Liver (tissue), 9 donors: ENCODE data around the gene MOB3C. TPM values are rescaled to one million over a fixed set of nuclear protein-coding genes. Genes with fewer than 3 reads are reported as not detected.

Experiments
- DNase-seq: peaks from one replicate; pipeline ENCODE4 v3.0.0-alpha.2; 2017; ENCODE audit warnings: low spot score
- H3K27ac ChIP-seq, 2 donors: one replicate each; pipeline ENCODE4 v1.7.0; 2013; ENCODE audit warnings: inconsistent platforms in 2 of 2, low read length in 2 of 2, control low read depth in 1 of 2, low read depth in 1 of 2, mild to moderate bottlenecking in 1 of 2
- H3K27me3 ChIP-seq, 4 donors: one replicate each; pipeline versions ENCODE4 v1.6.1 to v1.7.0; 2013; ENCODE audit warnings: low read length in 3 of 4, inconsistent platforms in 1 of 4, mild to moderate bottlenecking in 1 of 4, moderate library complexity in 1 of 4; ENCODE audit not compliant: control insufficient read depth in 4 of 4, insufficient read depth in 4 of 4
- H3K36me3 ChIP-seq, 4 donors: one replicate each; pipeline versions ENCODE4 v1.6.1 to v1.7.0; 2013; ENCODE audit warnings: low read length in 3 of 4, mild to moderate bottlenecking in 3 of 4, low read depth in 1 of 4, moderate library complexity in 1 of 4; ENCODE audit not compliant: control insufficient read depth in 4 of 4, insufficient read depth in 3 of 4
- H3K4me1 ChIP-seq, 4 donors: one replicate each; pipeline versions ENCODE4 v1.6.1 to v1.7.0; 2013; ENCODE audit warnings: low read length in 3 of 4, mild to moderate bottlenecking in 3 of 4, moderate library complexity in 1 of 4; ENCODE audit not compliant: control insufficient read depth in 4 of 4, insufficient read depth in 4 of 4
- H3K4me3 ChIP-seq, 3 donors: one replicate each; pipeline versions ENCODE4 v1.6.1 to v1.7.0; 2013; ENCODE audit warnings: low read length in 3 of 3, control low read depth in 1 of 3, low read depth in 1 of 3, mild to moderate bottlenecking in 1 of 3
- H3K9ac ChIP-seq, 2 donors: one replicate each; pipeline ENCODE4 v1.7.0; 2013; ENCODE audit warnings: low read length in 2 of 2, mild to moderate bottlenecking in 2 of 2, moderate library complexity in 2 of 2, control low read depth in 1 of 2, low read depth in 1 of 2
- H3K9me3 ChIP-seq, 4 donors: one replicate each; pipeline versions ENCODE4 v1.6.1 to v1.7.0; 2013; ENCODE audit warnings: low read length in 3 of 4; ENCODE audit not compliant: control insufficient read depth in 4 of 4
- EGR1 ChIP-seq, 2 donors: IDR thresholded peaks; 2 replicates each; pipeline ENCODE4 v1.6.1; 2016 to 2018; ENCODE audit warnings: antibody characterized with exemption in 2 of 2, low read depth in 2 of 2
- FOXA1 ChIP-seq: IDR thresholded peaks from 2 replicates; pipeline ENCODE4 v1.6.1; 2016; ENCODE audit warnings: antibody characterized with exemption
- FOXA2 ChIP-seq: IDR thresholded peaks from 2 replicates; pipeline ENCODE4 v1.6.1; 2016; ENCODE audit warnings: antibody characterized with exemption
- GABPA ChIP-seq, 2 donors: IDR thresholded peaks in 1 of 2; conservative IDR thresholded peaks in 1 of 2; 2 replicates each; pipeline ENCODE4 v1.6.1; 2016; ENCODE audit warnings: antibody characterized with exemption in 2 of 2, mild to moderate bottlenecking in 1 of 2, moderate library complexity in 1 of 2
- HNF4A ChIP-seq, 2 donors: conservative IDR thresholded peaks; 2 replicates each; pipeline ENCODE4 v1.6.1; 2016; ENCODE audit warnings: antibody characterized with exemption in 2 of 2, mild to moderate bottlenecking in 2 of 2
- HNF4G ChIP-seq: IDR thresholded peaks from 2 replicates; pipeline ENCODE4 v1.6.1; 2016; ENCODE audit warnings: antibody characterized with exemption
- JUND ChIP-seq, 2 donors: IDR thresholded peaks; 2 replicates each; pipeline ENCODE4 v1.6.1; 2016; ENCODE audit warnings: antibody characterized with exemption in 2 of 2
- NR2F2 ChIP-seq: IDR thresholded peaks from 2 replicates; pipeline ENCODE4 v1.6.1; 2016; ENCODE audit warnings: antibody characterized with exemption
- RAD21 ChIP-seq, 2 donors: IDR thresholded peaks; 2 replicates each; pipeline ENCODE4 v1.6.1; 2016; ENCODE audit warnings: antibody characterized with exemption in 2 of 2, mild to moderate bottlenecking in 2 of 2
- RXRA ChIP-seq, 2 donors: IDR thresholded peaks; 2 replicates each; pipeline ENCODE4 v1.6.1; 2017 to 2018; ENCODE audit warnings: antibody characterized with exemption in 2 of 2, mild to moderate bottlenecking in 1 of 2
- SP1 ChIP-seq: IDR thresholded peaks from 2 replicates; pipeline ENCODE4 v1.6.1; 2018; ENCODE audit warnings: antibody characterized with exemption, mild to moderate bottlenecking
- TAF1 ChIP-seq: conservative IDR thresholded peaks from 2 replicates; pipeline ENCODE4 v1.6.1; 2016; ENCODE audit warnings: antibody characterized with exemption, mild to moderate bottlenecking
- YY1 ChIP-seq: IDR thresholded peaks from 2 replicates; pipeline ENCODE4 v1.6.1; 2016; ENCODE audit warnings: antibody characterized with exemption, mild to moderate bottlenecking
- WGBS: extraction: QIAGEN DNeasy Blood & Tissue Kit; methylation state at CpG from one replicate; pipeline ENCODE4 v1.1.7; 2013; 5-methylcytosine and 5-hydroxymethylcytosine counted together
- polyA plus RNA-seq, 2 donors: library from polyadenylated mRNA; stranded (reverse) in 1 of 2; unstranded in 1 of 2; fragments of 200-250 nt in 1 of 2; fragments of >200 nt in 1 of 2; fragmentation: Nextera tagmentation in 1 of 2; extraction: Ambion mirVana in 1 of 2; gene quantifications; one replicate each; pipeline versions ENCODE4 v1.2.1 to v1.2.3, GENCODE V29; 2013 to 2015
- total RNA-seq, 2 donors: library from RNA; depleted of rRNA; stranded (reverse); fragments of >200 nt; gene quantifications; one replicate each; pipeline ENCODE4 v1.2.3, GENCODE V29; 2014
- TF ChIP-seq, protein P1 (sequence below): IDR thresholded peaks from 2 replicates; pipeline ENCODE4 v1.6.1; 2016; ENCODE audit warnings: antibody characterized with exemption
- TF ChIP-seq, protein P2 (sequence below): fragments of 150-350 bp; IDR thresholded peaks from 2 replicates; pipeline ENCODE4 v1.5.1; 2017; ENCODE audit warnings: improper control_type of control experiment, low read depth, low read length; ENCODE audit not compliant: missing input control
- TF ChIP-seq, protein P3 (sequence below): IDR thresholded peaks from 2 replicates; pipeline ENCODE4 v1.6.1; 2016; ENCODE audit warnings: antibody characterized with exemption
- TF ChIP-seq, protein P4 (sequence below): IDR thresholded peaks from 2 replicates; pipeline ENCODE4 v1.6.1; 2016; ENCODE audit warnings: antibody characterized with exemption, mild to moderate bottlenecking
- TF ChIP-seq, protein P5 (sequence below): IDR thresholded peaks from 2 replicates; pipeline ENCODE4 v1.6.1; 2016; ENCODE audit warnings: antibody characterized with exemption
- donor health status: healthy.
- donor health status: healthy.
- donor health status: healthy.
- donor health status: healthy.
- donor health status: healthy.

MOB3C gene
- total and polyA plus RNA-seq, 4 donors, result 2.3 to 7.9 (median 5.4) TPM

DNA sequence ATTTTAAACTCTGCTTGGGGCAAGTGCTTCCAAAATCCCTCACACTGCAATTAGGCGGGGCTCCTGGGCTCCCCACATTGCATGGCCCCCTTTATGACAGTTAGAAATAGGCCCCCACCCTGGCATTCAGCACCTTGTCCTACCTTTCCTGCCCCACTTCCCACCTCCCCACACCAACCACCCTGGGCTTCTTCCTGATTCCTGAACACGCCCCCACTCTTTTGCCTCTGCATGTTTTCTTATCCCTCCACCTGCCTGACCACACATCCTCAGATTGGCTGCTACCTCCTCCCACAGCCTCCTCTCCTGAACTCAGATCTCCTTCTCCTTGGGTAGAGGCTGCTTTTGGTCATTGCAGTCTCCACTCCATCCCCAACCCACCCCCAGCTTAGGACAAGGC lies 1.5 kb downstream of the MOB3C start:
- H3K27me3 ChIP-seq, result no peaks in the 10 kb centered on the region
- no peak for DNase-seq
- peaks cover 9 to 26% (median 22%) of the 10 kb centered on the region in 4 donors for H3K4me1 ChIP-seq
- peaks cover 0 to 2% (median 0%) of the 10 kb centered on the region in 4 donors for H3K36me3 ChIP-seq
- H3K9me3 ChIP-seq, result no peaks in the 10 kb centered on the region
- no peak overlapping the region for H3K27ac ChIP-seq
- WGBS, result 95% methylated on average over 2 of the region's 2 CpGs
- no peak overlapping the region for H3K4me3 ChIP-seq
- TF ChIP-seq, protein P1, sequence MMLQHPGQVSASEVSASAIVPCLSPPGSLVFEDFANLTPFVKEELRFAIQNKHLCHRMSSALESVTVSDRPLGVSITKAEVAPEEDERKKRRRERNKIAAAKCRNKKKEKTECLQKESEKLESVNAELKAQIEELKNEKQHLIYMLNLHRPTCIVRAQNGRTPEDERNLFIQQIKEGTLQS, result no peak
- no peak for TF ChIP-seq SP1
- no peak for TF ChIP-seq RAD21 (IDR thresholded peaks at IDR 0.05)
- TF ChIP-seq, protein P2, sequence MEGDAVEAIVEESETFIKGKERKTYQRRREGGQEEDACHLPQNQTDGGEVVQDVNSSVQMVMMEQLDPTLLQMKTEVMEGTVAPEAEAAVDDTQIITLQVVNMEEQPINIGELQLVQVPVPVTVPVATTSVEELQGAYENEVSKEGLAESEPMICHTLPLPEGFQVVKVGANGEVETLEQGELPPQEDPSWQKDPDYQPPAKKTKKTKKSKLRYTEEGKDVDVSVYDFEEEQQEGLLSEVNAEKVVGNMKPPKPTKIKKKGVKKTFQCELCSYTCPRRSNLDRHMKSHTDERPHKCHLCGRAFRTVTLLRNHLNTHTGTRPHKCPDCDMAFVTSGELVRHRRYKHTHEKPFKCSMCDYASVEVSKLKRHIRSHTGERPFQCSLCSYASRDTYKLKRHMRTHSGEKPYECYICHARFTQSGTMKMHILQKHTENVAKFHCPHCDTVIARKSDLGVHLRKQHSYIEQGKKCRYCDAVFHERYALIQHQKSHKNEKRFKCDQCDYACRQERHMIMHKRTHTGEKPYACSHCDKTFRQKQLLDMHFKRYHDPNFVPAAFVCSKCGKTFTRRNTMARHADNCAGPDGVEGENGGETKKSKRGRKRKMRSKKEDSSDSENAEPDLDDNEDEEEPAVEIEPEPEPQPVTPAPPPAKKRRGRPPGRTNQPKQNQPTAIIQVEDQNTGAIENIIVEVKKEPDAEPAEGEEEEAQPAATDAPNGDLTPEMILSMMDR, result no peak
- H3K9ac ChIP-seq, result no peak overlapping the region

DNA sequence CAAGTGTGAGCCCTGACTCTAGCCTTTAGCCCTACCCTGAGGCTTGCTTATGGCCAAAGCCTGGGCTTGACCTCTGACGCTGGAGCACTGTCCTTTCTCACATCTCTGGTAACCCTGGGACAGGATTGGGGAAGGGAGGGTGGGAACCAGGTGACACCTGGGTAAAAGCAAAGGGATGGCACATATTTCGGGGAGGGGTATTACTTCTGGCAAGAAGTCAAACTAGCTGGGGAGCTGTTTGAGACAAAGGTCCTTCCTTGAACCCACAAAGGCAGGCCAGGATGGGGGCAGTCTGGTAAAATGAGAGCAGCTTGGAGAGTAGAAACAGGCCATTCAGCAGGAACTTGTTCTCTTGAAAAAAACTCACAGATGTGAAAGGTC lies 2.0 kb downstream of the MOB3C start:
- no peak for DNase-seq
- no peak overlapping the region for H3K9ac ChIP-seq
- no peak overlapping the region for H3K4me3 ChIP-seq
- H3K4me1 ChIP-seq, result peaks cover 9 to 26% (median 22%) of the 10 kb centered on the region in 4 donors
- no peaks in the 10 kb centered on the region for H3K27me3 ChIP-seq
- TF ChIP-seq RAD21 (IDR thresholded peaks at IDR 0.05) (no peak), FOXA1 (no peak), JUND (IDR thresholded peaks at IDR 0.05) (no peak), FOXA2 (no peak), HNF4G (no peak), SP1 (no peak), YY1 (no peak), HNF4A (conservative IDR thresholded peaks at IDR 0.05) (no peak), RXRA (IDR thresholded peaks at IDR 0.05) (no peak), NR2F2 (no peak), GABPA (IDR thresholded peaks at IDR 0.05 in 1 of 2, conservative IDR thresholded peaks at IDR 0.05 in 1 of 2) (no peak), TAF1 (no peak), EGR1 (IDR thresholded peaks at IDR 0.05; ENCODE audit: low read depth in 2 of 2) (no peak)
- TF ChIP-seq, protein P3, sequence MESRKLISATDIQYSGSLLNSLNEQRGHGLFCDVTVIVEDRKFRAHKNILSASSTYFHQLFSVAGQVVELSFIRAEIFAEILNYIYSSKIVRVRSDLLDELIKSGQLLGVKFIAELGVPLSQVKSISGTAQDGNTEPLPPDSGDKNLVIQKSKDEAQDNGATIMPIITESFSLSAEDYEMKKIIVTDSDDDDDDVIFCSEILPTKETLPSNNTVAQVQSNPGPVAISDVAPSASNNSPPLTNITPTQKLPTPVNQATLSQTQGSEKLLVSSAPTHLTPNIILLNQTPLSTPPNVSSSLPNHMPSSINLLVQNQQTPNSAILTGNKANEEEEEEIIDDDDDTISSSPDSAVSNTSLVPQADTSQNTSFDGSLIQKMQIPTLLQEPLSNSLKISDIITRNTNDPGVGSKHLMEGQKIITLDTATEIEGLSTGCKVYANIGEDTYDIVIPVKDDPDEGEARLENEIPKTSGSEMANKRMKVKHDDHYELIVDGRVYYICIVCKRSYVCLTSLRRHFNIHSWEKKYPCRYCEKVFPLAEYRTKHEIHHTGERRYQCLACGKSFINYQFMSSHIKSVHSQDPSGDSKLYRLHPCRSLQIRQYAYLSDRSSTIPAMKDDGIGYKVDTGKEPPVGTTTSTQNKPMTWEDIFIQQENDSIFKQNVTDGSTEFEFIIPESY, result no peak
- TF ChIP-seq, protein P1, result no peak
- TF ChIP-seq, protein P4, sequence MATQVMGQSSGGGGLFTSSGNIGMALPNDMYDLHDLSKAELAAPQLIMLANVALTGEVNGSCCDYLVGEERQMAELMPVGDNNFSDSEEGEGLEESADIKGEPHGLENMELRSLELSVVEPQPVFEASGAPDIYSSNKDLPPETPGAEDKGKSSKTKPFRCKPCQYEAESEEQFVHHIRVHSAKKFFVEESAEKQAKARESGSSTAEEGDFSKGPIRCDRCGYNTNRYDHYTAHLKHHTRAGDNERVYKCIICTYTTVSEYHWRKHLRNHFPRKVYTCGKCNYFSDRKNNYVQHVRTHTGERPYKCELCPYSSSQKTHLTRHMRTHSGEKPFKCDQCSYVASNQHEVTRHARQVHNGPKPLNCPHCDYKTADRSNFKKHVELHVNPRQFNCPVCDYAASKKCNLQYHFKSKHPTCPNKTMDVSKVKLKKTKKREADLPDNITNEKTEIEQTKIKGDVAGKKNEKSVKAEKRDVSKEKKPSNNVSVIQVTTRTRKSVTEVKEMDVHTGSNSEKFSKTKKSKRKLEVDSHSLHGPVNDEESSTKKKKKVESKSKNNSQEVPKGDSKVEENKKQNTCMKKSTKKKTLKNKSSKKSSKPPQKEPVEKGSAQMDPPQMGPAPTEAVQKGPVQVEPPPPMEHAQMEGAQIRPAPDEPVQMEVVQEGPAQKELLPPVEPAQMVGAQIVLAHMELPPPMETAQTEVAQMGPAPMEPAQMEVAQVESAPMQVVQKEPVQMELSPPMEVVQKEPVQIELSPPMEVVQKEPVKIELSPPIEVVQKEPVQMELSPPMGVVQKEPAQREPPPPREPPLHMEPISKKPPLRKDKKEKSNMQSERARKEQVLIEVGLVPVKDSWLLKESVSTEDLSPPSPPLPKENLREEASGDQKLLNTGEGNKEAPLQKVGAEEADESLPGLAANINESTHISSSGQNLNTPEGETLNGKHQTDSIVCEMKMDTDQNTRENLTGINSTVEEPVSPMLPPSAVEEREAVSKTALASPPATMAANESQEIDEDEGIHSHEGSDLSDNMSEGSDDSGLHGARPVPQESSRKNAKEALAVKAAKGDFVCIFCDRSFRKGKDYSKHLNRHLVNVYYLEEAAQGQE, result no peak
- TF ChIP-seq, protein P5, sequence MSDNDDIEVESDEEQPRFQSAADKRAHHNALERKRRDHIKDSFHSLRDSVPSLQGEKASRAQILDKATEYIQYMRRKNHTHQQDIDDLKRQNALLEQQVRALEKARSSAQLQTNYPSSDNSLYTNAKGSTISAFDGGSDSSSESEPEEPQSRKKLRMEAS, result no peak
- TF ChIP-seq, protein P2, result no peak
- H3K36me3 ChIP-seq, result peaks cover 0 to 6% (median 4%) of the 10 kb centered on the region in 4 donors
- no peak overlapping the region for H3K27ac ChIP-seq
- no peaks in the 10 kb centered on the region for H3K9me3 ChIP-seq
- WGBS, result 67% methylated on average over 2 of the region's 2 CpGs
